Stimulated activated CD4-positive, alpha-beta T cell treated with anti-CD3 and anti-CD28 coated beads, Interleukin-1b, Interleukin-23, amount 100 ng/mL, for 1 hour (primary cell): Measurements from ENCODE around the gene SIRT7.

ENCODE experiments used
- DNase-seq, 2 donors: peaks; one replicate each; pipeline ENCODE4 v3.0.0-alpha.2; 2020; ENCODE audit warnings: low read depth in 2 of 2

Gene SIRT7

GRCh38 chr17:81917565-81918332, at the start of gene SIRT7:
Gene SIRT7, minus strand, starts transcription at chr17:81918176. Its CDS starts 45 bp downstream, at chr17:81918131.
- DNase-seq = peak; percentile 68

GRCh38 chr17:81967244-81967532, 49.2 kb upstream of the SIRT7 start:
- DNase-seq = no peak

GRCh38 chr17:81966343-81967243, 48.6 kb upstream of the SIRT7 start:
- no peak for DNase-seq

- no peak for DNase-seq
Observed at GRCh38 chr17:81964081-81964849, 46.3 kb upstream of the SIRT7 start.

GRCh38 chr17:81962499-81963441, 44.8 kb upstream of the SIRT7 start:
- no peak for DNase-seq

GRCh38 chr17:81961521-81962498, 43.8 kb upstream of the SIRT7 start:
- no peak for DNase-seq

GRCh38 chr17:81961087-81961511, 43.1 kb upstream of the SIRT7 start, which contains the start of gene NOTUM:
Gene NOTUM, minus strand, starts transcription at chr17:81961187. Its CDS starts 278 bp downstream, at chr17:81960909.
- DNase-seq = no peak

- no peak for DNase-seq
Observed at GRCh38 chr17:81960130-81960958, 42.4 kb upstream of the SIRT7 start.

GRCh38 chr17:81959362-81960129, 41.6 kb upstream of the SIRT7 start:
- DNase-seq = peak; percentile 70 to 80

GRCh38 chr17:81958633-81959342, 40.8 kb upstream of the SIRT7 start:
- no peak for DNase-seq

- DNase-seq = no peak
Observed at GRCh38 chr17:81957691-81958432, 39.9 kb upstream of the SIRT7 start.

- DNase-seq = no peak
Observed at GRCh38 chr17:81956607-81957589, 38.9 kb upstream of the SIRT7 start.

GRCh38 chr17:81955756-81956544, 38.0 kb upstream of the SIRT7 start:
- DNase-seq = no peak

GRCh38 chr17:81955058-81955681, 37.2 kb upstream of the SIRT7 start:
- DNase-seq = no peak
